ENCODE measurements around the gene MYOCOS.

GRCh38 chr1:171581226-171581625 is 40.8 kb upstream of the MYOCOS start:
- TF ChIP-seq POLR2A (IDR thresholded peaks at IDR 0.05) (no peak), CTCF (IDR thresholded peaks at IDR 0.05) (no peak)
